GM18868 (cell line): ENCODE data around the gene TGFBR2.

Experiments used
- ATAC-seq: cut with Tn5 transposase; IDR thresholded peaks from one replicate; pipeline ENCODE4 v1.9.1; 2021; ENCODE audit warnings: mild to moderate bottlenecking, moderate library complexity; ENCODE audit not compliant: unreplicated experiment

Gene TGFBR2

GRCh38 chr3:30671527-30672286 is 65.3 kb downstream of the TGFBR2 start:
- no peak for ATAC-seq

GRCh38 chr3:30672287-30672735 is 65.9 kb downstream of the TGFBR2 start:
- ATAC-seq, result no peak

- no peak for ATAC-seq
Measured at GRCh38 chr3:30672959-30673358, 66.6 kb downstream of the TGFBR2 start.

- ATAC-seq, result no peak
Measured at GRCh38 chr3:30673425-30674341, 67.3 kb downstream of the TGFBR2 start.

GRCh38 chr3:30675006-30675405 is 68.6 kb downstream of the TGFBR2 start:
- no peak for ATAC-seq

- no peak for ATAC-seq
Measured at GRCh38 chr3:30675774-30676173, 69.4 kb downstream of the TGFBR2 start.

GRCh38 chr3:30676424-30677346 is 70.3 kb downstream of the TGFBR2 start:
- no peak for ATAC-seq

GRCh38 chr3:30677347-30677685 is 70.9 kb downstream of the TGFBR2 start:
- ATAC-seq, result no peak

- ATAC-seq, result no peak
Measured at GRCh38 chr3:30679045-30679444, 72.6 kb downstream of the TGFBR2 start.

GRCh38 chr3:30680789-30681648 is 74.6 kb downstream of the TGFBR2 start:
- no peak for ATAC-seq

- no peak for ATAC-seq
Measured at GRCh38 chr3:30681649-30682211, 75.3 kb downstream of the TGFBR2 start.

GRCh38 chr3:30682434-30683155 is 76.2 kb downstream of the TGFBR2 start:
- no peak for ATAC-seq

GRCh38 chr3:30683769-30684168 is 77.4 kb downstream of the TGFBR2 start:
- ATAC-seq, result no peak

GRCh38 chr3:30684356-30684755 is 78.0 kb downstream of the TGFBR2 start:
- no peak for ATAC-seq

GRCh38 chr3:30685267-30685667 is 78.9 kb downstream of the TGFBR2 start:
- no peak for ATAC-seq

GRCh38 chr3:30686176-30686575 is 79.8 kb downstream of the TGFBR2 start:
- ATAC-seq, result no peak

GRCh38 chr3:30686799-30687198 is 80.4 kb downstream of the TGFBR2 start:
- no peak for ATAC-seq

- ATAC-seq, result no peak
Measured at GRCh38 chr3:30687930-30688570, 81.6 kb downstream of the TGFBR2 start.
